Glutamatergic neuron (in vitro differentiated cells): ENCODE measurements around the gene BTBD9. TPM values are rescaled to one million over a fixed set of nuclear protein-coding genes. Genes with fewer than 3 reads are reported as not detected.

Source experiments
- DNase-seq: peaks from one replicate; pipeline ENCODE4 v3.0.0; 2022
- H3K27ac Mint-ChIP-seq: one replicate; pipeline ENCODE4 v1.8.0; 2020; ENCODE audit warnings: mild to moderate bottlenecking, mixed read lengths, inconsistent platforms; ENCODE audit not compliant: unreplicated experiment
- H3K27me3 Mint-ChIP-seq: one replicate; pipeline ENCODE4 v1.8.0; 2020; ENCODE audit warnings: mild to moderate bottlenecking, moderate library complexity, mixed read lengths, inconsistent platforms; ENCODE audit not compliant: unreplicated experiment
- H3K36me3 Mint-ChIP-seq: one replicate; pipeline ENCODE4 v1.8.0; 2020; ENCODE audit warnings: mild to moderate bottlenecking, mixed read lengths, inconsistent platforms; ENCODE audit not compliant: unreplicated experiment
- H3K4me1 Mint-ChIP-seq: one replicate; pipeline ENCODE4 v1.8.0; 2020; ENCODE audit warnings: mild to moderate bottlenecking, low read depth, mixed read lengths, inconsistent platforms; ENCODE audit not compliant: unreplicated experiment
- H3K4me3 Mint-ChIP-seq: one replicate; pipeline ENCODE4 v1.8.0; 2020; ENCODE audit warnings: mild to moderate bottlenecking, mixed read lengths, inconsistent platforms; ENCODE audit not compliant: unreplicated experiment
- H3K9me3 Mint-ChIP-seq: one replicate; pipeline ENCODE4 v1.8.0; 2020; ENCODE audit warnings: mild to moderate bottlenecking, moderate library complexity, mixed read lengths, inconsistent platforms; ENCODE audit not compliant: unreplicated experiment
- CTCF ChIP-seq: fragments of 200-600 bp; sonication (generic); IDR thresholded peaks from one replicate; pipeline ENCODE4 v1.5.0; 2021; ENCODE audit not compliant: partially characterized antibody, unreplicated experiment
- total RNA-seq: library from RNA; stranded (reverse); fragmentation: NEBNext Ultra II Directional; extraction: Animal tissue kit (Norgen Biotek cat#: 25700); gene quantifications from one replicate; pipeline ENCODE4 v1.2.1, GENCODE V29; 2021; ENCODE audit not compliant: unreplicated experiment

Gene BTBD9
- total RNA-seq, 1 donor from 2014 or later = 18.8 TPM

- H3K27me3 Mint-ChIP-seq = no peaks in the 10 kb centered on the region
- TF ChIP-seq CTCF = no peak
These were observed 186.7 kb downstream of the BTBD9 start for GRCh38 chr6:38452816-38453660.

GRCh38 chr6:38450717-38451116 lies 189.0 kb downstream of the BTBD9 start:
- no peak for DNase-seq
- Mint-ChIP-seq H3K27ac (no peak overlapping the region), H3K36me3 (peaks cover 7% of the 10 kb centered on the region), H3K27me3 (no peaks in the 10 kb centered on the region), H3K4me1 (no peaks in the 10 kb centered on the region), H3K9me3 (no peaks in the 10 kb centered on the region), H3K4me3 (no peak overlapping the region)
- no peak for TF ChIP-seq CTCF

More at GRCh38 chr6:38452816-38453660, 186.7 kb downstream of the BTBD9 start:
- DNase-seq = no peak
- Mint-ChIP-seq H3K4me3 (no peak overlapping the region), H3K27ac (no peak overlapping the region), H3K36me3 (peaks cover 7% of the 10 kb centered on the region), H3K9me3 (no peaks in the 10 kb centered on the region), H3K4me1 (no peaks in the 10 kb centered on the region)

DNA sequence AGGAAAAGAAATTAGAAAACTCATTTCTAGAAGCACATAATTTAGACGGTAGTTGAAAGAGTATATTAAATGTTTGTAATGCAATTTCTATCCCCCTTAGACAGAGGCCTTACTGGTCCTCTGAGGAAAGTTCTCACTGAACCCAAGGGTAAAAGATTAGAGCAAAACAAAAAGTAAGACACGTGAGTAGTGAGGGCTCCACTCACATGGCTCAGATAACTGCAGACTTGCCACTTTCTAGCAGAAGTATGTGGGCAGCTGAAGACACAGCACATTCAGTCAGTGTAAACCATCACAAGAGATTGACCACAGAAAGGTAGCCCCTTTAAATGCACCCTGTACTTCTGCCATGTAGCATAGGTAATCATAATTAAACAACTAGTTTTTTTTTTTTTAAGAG lies 193.8 kb downstream of the BTBD9 start:
- no peak for DNase-seq
- no peaks in the 10 kb centered on the region for H3K9me3 Mint-ChIP-seq
- no peak overlapping the region for H3K4me3 Mint-ChIP-seq
- peaks cover 7% of the 10 kb centered on the region for H3K36me3 Mint-ChIP-seq
- no peak overlapping the region for H3K27ac Mint-ChIP-seq
- no peak for TF ChIP-seq CTCF
- no peaks in the 10 kb centered on the region for H3K27me3 Mint-ChIP-seq
- no peaks in the 10 kb centered on the region for H3K4me1 Mint-ChIP-seq

DNA sequence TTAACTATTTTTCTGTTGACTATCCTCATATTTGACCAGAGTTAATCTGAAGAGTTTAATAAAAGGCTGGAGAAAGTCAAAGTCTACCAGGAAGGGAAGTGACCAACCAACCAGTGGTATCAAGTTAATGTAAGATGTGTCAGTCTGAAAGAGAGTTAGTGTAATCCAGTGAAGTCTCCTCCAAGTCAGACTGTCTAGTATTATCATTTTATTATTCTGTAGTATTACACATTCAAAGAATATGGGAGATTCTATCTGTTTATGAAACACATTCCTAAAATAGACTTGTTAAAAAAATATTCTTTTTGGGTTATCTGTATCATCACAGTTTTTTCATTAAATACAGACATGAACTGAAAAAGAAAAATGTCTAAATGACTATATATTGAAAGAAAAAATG lies 194.4 kb downstream of the BTBD9 start:
- Mint-ChIP-seq H3K36me3 (peaks cover 7% of the 10 kb centered on the region), H3K27me3 (no peaks in the 10 kb centered on the region), H3K4me3 (no peak overlapping the region), H3K4me1 (no peaks in the 10 kb centered on the region), H3K27ac (no peak overlapping the region), H3K9me3 (no peaks in the 10 kb centered on the region)
- DNase-seq = no peak
- no peak for TF ChIP-seq CTCF
